SHP77 (cell line): ENCODE data around the gene KLK14.
A peak's percentile ranks its signal among the peaks of the same experiment; 100 is the strongest.

ENCODE experiments used
- DNase-seq, 2 experiments: peaks; one replicate each; lab custom pipeline; 2025; lab: John Stamatoyannopoulos, UW

The KLK14 gene

GRCh38 chr19:51086153-51086850 is 3.6 kb upstream of the KLK14 start:
- DNase-seq: no peak

- DNase-seq: no peak
Measured at GRCh38 chr19:51084505-51084904, 1.8 kb upstream of the KLK14 start.

GRCh38 chr19:51083783-51084182 is 1.1 kb upstream of the KLK14 start:
- DNase-seq: no peak

- no peak for DNase-seq
Measured at GRCh38 chr19:51083181-51083580, 494 bp upstream of the KLK14 start.

- no peak for DNase-seq
Measured at GRCh38 chr19:51081476-51081875, 1.2 kb downstream of the KLK14 start.

- peak; percentile 38 to 82 for DNase-seq
Measured at GRCh38 chr19:51079481-51080110, 3.1 kb downstream of the KLK14 start.

- no peak for DNase-seq
Measured at GRCh38 chr19:51078731-51079130, 4.0 kb downstream of the KLK14 start.

- DNase-seq: no peak
Measured at GRCh38 chr19:51078104-51078503, 4.6 kb downstream of the KLK14 start.

- DNase-seq: no peak
Measured at GRCh38 chr19:51076631-51077213, 6.0 kb downstream of the KLK14 start.

GRCh38 chr19:51075998-51076397 is 6.7 kb downstream of the KLK14 start:
- DNase-seq: no peak

- no peak for DNase-seq
Measured at GRCh38 chr19:51071095-51071405, 11.6 kb downstream of the KLK14 start.

- DNase-seq: peak; percentile 16 to 34
Measured at GRCh38 chr19:51070334-51071094, 12.2 kb downstream of the KLK14 start.

- no peak for DNase-seq
Measured at GRCh38 chr19:51066393-51067186, 16.1 kb downstream of the KLK14 start.

- DNase-seq: no peak
Measured at GRCh38 chr19:51065221-51065960, 17.3 kb downstream of the KLK14 start.

GRCh38 chr19:51064534-51065220 is 18.0 kb downstream of the KLK14 start, which contains the start of gene KLK13:
Gene KLK13, minus strand, starts transcription at chr19:51065092. Its CDS starts 25 bp downstream, at chr19:51065067.
- DNase-seq: no peak

GRCh38 chr19:51063664-51064063 is 19.0 kb downstream of the KLK14 start:
- no peak for DNase-seq

GRCh38 chr19:51060973-51061372 is 21.7 kb downstream of the KLK14 start:
- DNase-seq: no peak

GRCh38 chr19:51060336-51060735 is 22.4 kb downstream of the KLK14 start:
- DNase-seq: no peak

GRCh38 chr19:51059715-51060114 is 23.0 kb downstream of the KLK14 start:
- DNase-seq: no peak

- no peak for DNase-seq
Measured at GRCh38 chr19:51055866-51056265, 26.8 kb downstream of the KLK14 start.

GRCh38 chr19:51047031-51047335 is 35.7 kb downstream of the KLK14 start:
- no peak for DNase-seq
